ENCODE measurements around the gene C17orf107.

The C17orf107 gene

GRCh38 chr17:4899341-4900230 is at the start of gene C17orf107:
Gene C17orf107 (plus strand): TSS chr17:4899536. CDS start chr17:4899763, 227 bp downstream.
- TF ChIP-seq CTCF (conservative IDR thresholded peaks at IDR 0.05; ENCODE audit: low read depth, low read length): no peak
- peak; percentile 61 for DNase-seq (ENCODE audit: low read depth)
- peak within 1 kb of the TSS; percentile 56 for H3K4me3 ChIP-seq (ENCODE audit: low read depth, low read length)

- no peak for TF ChIP-seq CTCF (conservative IDR thresholded peaks at IDR 0.05; ENCODE audit: low read depth, low read length)
- no peak for DNase-seq (ENCODE audit: low read depth)
- no peak overlapping the region for H3K4me3 ChIP-seq (ENCODE audit: low read depth, low read length)
Observed at GRCh38 chr17:4850246-4850645, 49.1 kb upstream of the C17orf107 start.

- TF ChIP-seq CTCF (conservative IDR thresholded peaks at IDR 0.05; ENCODE audit: low read depth, low read length): no peak
- H3K4me3 ChIP-seq (ENCODE audit: low read depth, low read length): no peak overlapping the region
- DNase-seq (ENCODE audit: low read depth): no peak
Observed at GRCh38 chr17:4851084-4851483, 48.3 kb upstream of the C17orf107 start.

GRCh38 chr17:4852567-4853207 is 46.6 kb upstream of the C17orf107 start:
- TF ChIP-seq CTCF (conservative IDR thresholded peaks at IDR 0.05; ENCODE audit: low read depth, low read length): peak; percentile 12
- peak; percentile 74 for DNase-seq (ENCODE audit: low read depth)
- H3K4me3 ChIP-seq (ENCODE audit: low read depth, low read length): no peak overlapping the region

- DNase-seq (ENCODE audit: low read depth): no peak
- H3K4me3 ChIP-seq (ENCODE audit: low read depth, low read length): no peak overlapping the region
- TF ChIP-seq CTCF (conservative IDR thresholded peaks at IDR 0.05; ENCODE audit: low read depth, low read length): no peak
Observed at GRCh38 chr17:4853208-4853671, 46.1 kb upstream of the C17orf107 start.

- TF ChIP-seq CTCF (conservative IDR thresholded peaks at IDR 0.05; ENCODE audit: low read depth, low read length): no peak
- no peak overlapping the region for H3K4me3 ChIP-seq (ENCODE audit: low read depth, low read length)
- DNase-seq (ENCODE audit: low read depth): peak; percentile 54
Observed at GRCh38 chr17:4854111-4854681, 45.1 kb upstream of the C17orf107 start.
